ENCODE results near the gene CYP4F12.

CYP4F12 gene

GRCh38 chr19:15715642-15716041 is 42.8 kb downstream of the CYP4F12 start:
- DNase-seq, result no peak

GRCh38 chr19:15717809-15718208 is 44.9 kb downstream of the CYP4F12 start:
- DNase-seq, result no peak

GRCh38 chr19:15721268-15721667 is 48.4 kb downstream of the CYP4F12 start:
- no peak for DNase-seq

- no peak for DNase-seq
Measured at GRCh38 chr19:15722956-15723355, 50.1 kb downstream of the CYP4F12 start.

DNA sequence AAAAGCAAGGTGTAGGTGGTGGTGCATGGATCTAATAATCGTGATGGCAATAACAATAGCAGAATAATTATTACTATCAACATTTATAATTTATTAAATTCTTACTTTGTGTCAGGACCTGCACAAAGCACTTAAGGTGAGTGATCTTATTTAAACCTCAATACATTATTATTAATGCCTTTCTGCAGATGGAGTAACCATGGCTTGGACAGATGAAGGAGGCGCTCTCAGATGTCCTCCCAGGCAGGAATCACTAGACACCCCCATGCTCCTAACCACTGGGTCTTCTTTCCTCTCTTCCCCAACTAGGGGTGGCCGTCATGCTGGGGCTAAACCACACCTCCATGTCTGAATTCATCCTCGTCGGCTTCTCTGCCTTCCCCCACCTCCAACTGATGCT is 54.8 kb downstream of the CYP4F12 start, which contains the start of gene OR10H2:
TSS of gene OR10H2 (plus strand) at position 301 of the 400 bp plus-strand sequence. CDS start at position 321, 20 bp downstream.
- DNase-seq, result no peak

- DNase-seq, result no peak
Measured at GRCh38 chr19:15730538-15730937, 57.7 kb downstream of the CYP4F12 start.

- DNase-seq, result no peak
Measured at GRCh38 chr19:15732388-15732787, 59.5 kb downstream of the CYP4F12 start.

DNA sequence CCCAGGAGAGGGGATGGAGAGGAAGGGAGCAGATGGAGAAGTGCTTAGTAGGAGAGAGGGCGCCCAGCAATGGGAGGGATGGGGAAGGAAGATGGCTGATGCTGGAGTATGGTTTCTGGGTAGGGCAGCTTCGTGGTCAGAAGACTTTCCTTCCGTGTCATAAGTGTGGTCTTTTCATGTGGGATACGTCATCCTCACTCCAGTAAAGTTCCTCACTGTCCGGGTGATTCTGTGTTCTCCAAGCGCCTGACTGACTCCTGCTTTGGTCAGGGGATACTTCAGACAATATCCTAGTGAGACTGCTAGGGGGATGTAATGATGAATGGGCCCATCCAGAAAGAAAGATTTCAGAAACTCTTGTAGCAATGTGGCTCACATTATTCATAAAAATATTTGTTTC is 61.0 kb downstream of the CYP4F12 start:
- no peak for DNase-seq

DNA sequence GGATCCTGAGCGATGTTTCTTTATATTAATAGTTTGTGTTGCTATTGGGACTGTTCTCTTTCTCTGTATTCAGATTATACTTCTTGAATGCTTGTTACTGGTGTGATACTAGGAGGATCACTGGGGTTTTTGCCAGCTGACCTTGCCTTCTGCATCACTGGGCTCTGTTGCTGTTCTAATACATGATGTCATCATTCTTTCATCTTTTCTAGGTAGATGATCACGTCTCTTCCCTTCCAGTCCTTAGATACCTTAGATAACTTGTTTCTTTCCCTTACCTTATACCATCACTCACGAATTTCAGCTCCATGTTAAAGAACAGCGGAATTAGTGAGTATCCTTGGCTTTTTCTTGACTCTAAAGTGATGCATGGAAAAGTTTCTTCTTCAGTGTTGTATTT is 64.8 kb downstream of the CYP4F12 start, which contains the start of gene OR10H3:
TSS of gene OR10H3 (plus strand) at position 264 of the 400 bp plus-strand sequence. CDS start 3,408 bp downstream, outside the sequence.
- DNase-seq, result no peak

- DNase-seq, result no peak
Measured at GRCh38 chr19:15740785-15741184, 67.9 kb downstream of the CYP4F12 start.
